Sigmoid colon (tissue), 4 donors: ENCODE measurements around the gene NAE1.

Source experiments
- EP300 ChIP-seq, 4 donors: sonication (generic); formaldehyde crosslinking; IDR thresholded peaks; one replicate each; pipeline ENCODE4 v1.6.1; 2017; ENCODE audit warnings: antibody characterized with exemption in 4 of 4
- POLR2A ChIP-seq, 2 donors: fragments of 450-650 bp; IDR thresholded peaks; one replicate each; pipeline ENCODE4 v1.6.1; 2016; ENCODE audit warnings: antibody characterized with exemption in 2 of 2, mild to moderate bottlenecking in 2 of 2, moderate library complexity in 2 of 2
- POLR2AphosphoS5 ChIP-seq, 4 donors: sonication (generic); formaldehyde crosslinking; IDR thresholded peaks; one replicate each; pipeline ENCODE4 v1.6.1; 2017; ENCODE audit warnings: antibody characterized with exemption in 4 of 4
- TF ChIP-seq, protein P1 (sequence below), 4 experiments: fragments of 450-650 bp in 3 of 4; fragments of 200-600 bp in 1 of 4; IDR thresholded peaks; one replicate each; pipeline ENCODE4 v1.5.1; 2016 to 2019; ENCODE audit warnings: antibody characterized with exemption in 4 of 4, mild to moderate bottlenecking in 3 of 4, moderate library complexity in 2 of 4

DNA sequence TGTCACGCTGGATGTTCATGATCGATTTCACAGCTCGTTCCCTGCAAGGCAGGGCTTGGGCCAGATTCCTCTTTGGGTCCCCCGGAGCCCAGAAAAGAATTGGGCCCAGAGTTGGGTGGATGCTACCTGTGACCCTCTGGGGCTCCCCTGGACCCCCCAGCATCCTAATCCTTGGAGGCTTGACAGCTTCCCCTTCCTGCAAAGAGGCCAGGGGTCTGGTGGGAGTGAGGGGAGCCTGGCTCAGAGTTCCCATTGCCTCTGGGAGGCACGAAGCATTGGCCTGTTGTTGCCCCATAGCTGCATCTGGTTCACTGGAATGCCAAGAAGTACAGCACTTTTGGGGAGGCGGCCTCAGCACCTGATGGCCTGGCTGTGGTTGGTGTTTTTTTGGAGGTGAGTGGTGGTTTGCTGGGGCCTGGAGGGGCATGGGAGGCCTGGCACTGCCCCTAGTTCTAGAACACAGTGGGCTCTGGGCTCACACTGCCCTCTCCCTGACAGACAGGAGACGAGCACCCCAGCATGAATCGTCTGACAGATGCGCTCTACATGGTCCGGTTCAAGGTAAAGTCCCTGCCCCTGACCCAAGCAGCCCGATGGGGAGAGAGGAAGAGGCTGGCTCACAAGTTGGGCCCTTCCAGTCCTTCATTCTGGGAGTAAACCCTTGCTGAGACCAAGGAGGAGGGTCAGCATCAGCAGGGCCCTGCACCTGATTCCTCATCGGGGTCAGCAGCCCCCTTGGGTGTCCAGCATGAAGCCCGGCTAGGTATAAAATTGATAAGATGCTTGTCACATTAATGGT lies 20.6 kb upstream of the NAE1 start:
- TF ChIP-seq, protein P1, sequence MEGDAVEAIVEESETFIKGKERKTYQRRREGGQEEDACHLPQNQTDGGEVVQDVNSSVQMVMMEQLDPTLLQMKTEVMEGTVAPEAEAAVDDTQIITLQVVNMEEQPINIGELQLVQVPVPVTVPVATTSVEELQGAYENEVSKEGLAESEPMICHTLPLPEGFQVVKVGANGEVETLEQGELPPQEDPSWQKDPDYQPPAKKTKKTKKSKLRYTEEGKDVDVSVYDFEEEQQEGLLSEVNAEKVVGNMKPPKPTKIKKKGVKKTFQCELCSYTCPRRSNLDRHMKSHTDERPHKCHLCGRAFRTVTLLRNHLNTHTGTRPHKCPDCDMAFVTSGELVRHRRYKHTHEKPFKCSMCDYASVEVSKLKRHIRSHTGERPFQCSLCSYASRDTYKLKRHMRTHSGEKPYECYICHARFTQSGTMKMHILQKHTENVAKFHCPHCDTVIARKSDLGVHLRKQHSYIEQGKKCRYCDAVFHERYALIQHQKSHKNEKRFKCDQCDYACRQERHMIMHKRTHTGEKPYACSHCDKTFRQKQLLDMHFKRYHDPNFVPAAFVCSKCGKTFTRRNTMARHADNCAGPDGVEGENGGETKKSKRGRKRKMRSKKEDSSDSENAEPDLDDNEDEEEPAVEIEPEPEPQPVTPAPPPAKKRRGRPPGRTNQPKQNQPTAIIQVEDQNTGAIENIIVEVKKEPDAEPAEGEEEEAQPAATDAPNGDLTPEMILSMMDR (IDR thresholded peaks at IDR 0.05): no peak
- TF ChIP-seq EP300 (IDR thresholded peaks at IDR 0.05) (no peak), POLR2AphosphoS5 (IDR thresholded peaks at IDR 0.05) (no peak), POLR2A (IDR thresholded peaks at IDR 0.05) (no peak)
